HG02588 (cell line): Measurements from ENCODE around the gene KIF25.

Source experiments
- ATAC-seq: cut with Tn5 transposase; IDR thresholded peaks from one replicate; pipeline ENCODE4 v1.9.1; 2021; ENCODE audit warnings: mild to moderate bottlenecking, moderate library complexity; ENCODE audit not compliant: unreplicated experiment

Gene KIF25

DNA sequence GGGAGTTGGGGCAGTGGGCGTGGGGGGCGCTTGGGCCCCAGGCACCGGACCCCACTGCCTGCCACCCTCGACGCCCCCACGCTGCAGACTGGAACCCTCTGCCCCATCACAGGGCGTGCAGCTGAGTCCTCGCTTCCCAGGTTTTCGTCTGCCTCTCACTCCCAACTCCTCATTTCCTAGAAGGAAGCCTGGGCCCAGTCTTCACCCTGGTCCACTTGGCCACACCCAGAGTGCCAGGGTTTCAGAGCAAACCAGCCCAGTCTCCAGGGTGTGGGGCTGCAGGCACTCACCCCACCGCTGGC lies 51.2 kb downstream of the KIF25 start:
- no peak for ATAC-seq

DNA sequence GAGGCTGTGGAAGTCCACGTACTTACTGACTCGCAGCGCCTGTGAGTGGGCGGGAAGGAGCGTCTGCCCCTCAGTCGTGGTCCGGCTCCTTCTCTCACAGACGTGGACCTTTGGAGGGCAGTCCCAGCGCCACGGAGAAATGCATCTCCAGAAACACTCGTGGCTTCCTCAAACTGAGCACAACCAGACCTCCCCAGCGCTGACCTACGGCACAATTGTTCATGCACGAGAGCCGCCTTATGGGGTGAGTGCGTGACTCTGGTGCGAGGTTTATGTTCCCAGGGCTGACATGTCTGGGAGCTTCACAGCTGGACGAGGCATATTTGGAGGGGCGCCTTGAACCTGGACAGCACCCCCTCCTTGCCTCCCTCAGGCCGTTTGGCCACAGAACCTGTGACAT lies 51.8 kb downstream of the KIF25 start:
- ATAC-seq: no peak

DNA sequence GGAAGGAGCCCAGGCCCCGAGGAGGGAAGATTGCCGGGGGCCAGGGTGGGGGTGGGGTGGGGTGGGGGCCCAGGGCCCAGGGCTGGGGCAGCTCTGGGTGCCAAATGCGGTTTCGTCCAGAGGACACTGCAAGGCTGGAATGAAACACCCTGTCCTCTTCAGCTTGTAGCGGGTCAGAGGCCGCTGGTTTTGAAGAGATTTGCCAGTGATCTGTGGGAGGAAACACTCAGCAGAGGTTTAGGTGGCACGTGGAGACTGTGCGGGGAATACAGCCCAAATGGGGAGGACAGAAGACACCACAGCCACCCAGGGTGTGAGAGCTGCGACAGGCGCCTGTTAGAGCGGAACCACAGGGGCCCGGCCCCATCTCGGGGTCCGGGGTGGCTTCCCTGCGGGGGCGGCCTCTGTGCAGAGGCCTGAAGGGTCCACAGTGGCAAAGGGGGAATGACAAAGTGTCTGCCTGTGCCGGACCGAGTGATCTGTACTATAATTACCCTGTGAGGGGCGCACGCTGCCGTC lies 52.3 kb downstream of the KIF25 start:
- ATAC-seq: no peak

DNA sequence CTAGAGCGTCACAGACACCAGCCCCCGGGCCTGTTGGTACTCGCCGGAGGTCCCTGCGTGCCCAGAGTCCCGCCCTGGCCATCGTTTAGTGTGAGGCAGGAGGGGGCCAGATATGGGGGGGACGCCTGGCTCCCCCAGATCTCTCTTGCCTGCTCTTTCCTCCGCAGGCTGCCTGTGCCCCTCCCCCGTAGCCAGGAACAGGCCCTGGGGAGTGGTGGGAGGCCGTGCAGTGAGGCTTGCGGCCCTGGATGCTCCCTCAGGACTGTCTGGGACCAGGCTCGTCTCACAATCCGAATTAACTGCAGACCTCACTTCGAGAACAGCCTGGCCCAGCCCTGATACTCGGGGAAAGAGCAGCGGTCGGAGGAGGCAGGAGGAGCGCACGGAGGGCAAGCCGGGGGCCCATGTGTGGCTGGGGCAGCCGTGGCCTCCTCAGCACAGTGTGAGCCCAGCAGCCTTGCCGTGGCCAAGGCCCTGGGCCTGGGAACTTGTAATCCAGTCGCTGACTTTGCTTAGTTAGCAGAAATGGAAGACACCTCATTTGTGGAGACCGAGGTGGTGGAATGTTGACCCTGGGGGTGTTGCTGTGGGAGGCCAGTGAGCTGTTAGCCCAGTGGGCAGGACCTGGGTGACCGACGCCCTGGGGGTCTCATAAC lies 52.9 kb downstream of the KIF25 start:
- ATAC-seq: no peak

DNA sequence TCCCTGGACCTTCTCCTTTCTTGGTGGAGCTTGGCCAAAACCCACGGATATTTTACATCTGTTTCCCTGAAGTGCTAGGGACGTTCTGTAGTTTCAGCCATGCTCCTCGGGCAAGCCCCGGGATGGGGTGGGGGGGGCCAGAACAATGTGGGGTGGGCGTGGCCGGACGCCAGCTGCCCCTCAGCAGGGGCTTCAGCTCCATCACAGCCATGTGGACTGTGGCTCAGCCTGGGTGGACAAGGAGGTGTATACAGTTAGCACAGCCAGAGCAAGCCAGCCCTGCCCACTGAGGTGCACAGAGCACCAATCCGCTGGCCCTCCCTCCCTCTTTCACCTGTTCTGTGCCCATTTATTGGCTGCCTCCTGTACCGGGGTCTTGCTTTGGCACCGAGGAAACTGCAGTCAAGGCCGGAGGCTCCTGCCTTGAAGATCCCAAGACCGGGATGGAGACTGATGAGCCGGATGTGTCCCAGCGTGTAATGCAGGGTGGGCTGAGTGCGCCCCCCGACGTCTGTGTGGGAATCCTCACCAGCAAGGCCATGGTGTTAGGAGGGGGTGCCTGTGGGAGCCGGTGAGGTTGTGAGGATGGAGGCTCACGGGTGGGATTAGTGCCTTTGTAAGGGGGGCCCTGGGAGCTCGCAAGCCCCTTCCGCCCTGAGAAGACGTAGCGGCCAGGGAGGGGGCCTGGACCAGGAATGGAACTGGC lies 53.6 kb downstream of the KIF25 start:
- no peak for ATAC-seq

DNA sequence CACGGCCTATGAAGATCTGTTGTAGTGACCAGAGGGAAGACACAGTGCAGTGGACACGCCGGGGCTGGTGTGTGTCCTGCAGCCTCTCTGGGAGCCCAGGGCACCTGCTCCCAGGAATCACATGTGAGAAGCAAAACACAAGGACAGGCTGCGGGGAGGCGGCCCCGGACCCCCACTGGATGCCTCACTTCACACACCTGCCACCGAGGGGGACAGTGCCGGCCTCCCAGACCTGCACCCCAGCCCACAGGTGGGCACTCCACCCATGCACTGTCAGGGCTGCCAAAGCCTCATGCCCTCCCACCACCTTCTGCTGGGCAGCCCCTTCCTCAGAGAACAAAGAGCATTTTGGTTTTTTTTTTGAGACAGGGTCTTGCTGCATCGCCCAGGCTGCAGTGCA lies 54.2 kb downstream of the KIF25 start:
- no peak for ATAC-seq

DNA sequence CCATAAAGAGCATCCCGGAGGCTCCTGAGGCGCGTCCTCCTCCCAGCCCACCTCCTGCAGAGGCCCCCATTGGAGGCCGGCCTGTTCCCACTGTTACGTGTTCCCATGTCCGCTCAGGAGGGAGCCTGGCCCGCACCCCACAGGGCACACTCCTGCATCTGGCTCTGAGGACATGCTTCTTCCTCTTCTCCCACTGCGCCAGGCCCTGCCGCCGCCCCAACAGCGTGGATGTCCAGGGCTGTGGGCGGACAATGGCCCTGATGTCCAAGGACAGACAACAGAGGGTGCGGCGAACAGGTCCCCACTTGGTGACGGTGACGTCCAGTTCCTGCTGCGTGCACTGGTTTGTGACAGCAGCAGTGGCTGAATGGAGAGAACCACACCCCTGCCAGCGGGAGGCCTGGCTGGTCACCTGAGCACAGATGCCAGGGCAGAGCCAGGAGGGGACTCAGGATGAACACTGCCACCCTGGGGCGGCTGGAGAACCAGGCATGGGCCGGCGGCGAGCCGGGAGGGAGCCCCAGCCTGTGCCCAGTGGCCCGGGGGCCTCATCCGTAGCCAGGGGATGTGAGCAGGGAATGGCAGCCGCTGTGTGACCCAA lies 54.9 kb downstream of the KIF25 start:
- no peak for ATAC-seq

DNA sequence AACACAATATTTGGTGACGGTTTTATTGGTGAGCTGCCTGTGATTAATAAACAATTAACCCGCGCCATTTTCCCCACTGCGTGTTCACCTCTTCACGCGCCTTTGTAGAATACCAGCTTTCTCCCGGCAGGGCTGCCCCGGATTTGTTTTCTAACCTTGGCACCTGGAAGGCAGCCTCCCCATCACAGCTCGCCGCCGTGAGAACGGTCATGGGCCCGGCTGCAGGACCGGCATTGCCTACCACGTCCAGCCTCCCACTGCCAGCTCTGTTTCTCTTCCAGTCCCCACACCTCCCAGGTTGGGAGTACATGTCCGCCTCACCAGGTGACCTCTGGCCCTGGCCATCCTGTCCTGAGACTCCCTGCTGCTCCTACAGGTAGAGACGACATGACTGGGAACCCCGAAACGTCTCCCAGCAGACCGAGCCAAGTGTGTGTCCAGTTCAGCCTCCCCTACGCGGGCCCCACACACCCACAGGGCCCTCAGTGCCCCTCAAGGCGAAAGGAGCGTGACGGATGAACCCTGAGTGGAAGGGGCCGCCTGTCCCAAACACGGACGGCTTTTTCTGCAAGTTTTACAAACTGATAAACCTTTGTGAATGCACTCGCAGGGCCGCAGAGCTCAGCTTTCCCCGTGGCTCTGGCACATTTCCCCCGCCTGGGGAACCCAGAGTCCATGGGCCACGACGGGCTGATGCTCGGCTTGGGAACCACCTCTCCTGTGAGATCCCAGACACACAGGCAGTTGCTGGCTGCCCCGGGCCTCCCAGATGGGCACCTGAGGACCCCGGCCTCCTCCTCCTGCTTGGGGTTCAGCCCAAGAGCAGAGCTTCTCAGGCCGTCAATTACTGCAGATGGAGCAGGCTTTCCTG lies 55.9 kb downstream of the KIF25 start:
- no peak for ATAC-seq

DNA sequence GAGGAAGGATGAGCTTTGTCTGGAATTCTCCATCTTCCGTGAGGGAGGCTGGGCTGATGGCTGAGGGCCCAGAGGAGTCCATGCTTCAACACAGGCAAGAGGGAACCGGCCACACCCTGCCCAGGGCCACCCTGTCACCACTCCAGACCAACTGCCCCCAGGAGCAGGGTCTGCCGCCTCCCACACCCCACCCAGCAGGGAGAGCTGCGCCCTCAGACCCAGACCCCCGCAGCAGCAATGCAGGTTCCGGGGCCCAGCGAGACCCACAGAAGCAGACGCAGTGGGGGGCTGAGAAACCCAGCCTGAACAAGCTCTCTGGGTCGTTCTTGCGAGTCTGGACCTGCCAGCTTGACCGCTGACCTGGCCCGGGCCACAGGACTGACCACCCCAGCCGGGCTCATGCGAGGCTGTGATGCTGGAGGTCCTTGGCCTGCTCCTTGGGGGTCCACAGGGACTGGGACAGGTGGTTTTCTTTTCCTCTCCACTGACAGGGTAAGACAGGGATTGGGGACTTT lies 56.5 kb downstream of the KIF25 start:
- ATAC-seq: no peak

DNA sequence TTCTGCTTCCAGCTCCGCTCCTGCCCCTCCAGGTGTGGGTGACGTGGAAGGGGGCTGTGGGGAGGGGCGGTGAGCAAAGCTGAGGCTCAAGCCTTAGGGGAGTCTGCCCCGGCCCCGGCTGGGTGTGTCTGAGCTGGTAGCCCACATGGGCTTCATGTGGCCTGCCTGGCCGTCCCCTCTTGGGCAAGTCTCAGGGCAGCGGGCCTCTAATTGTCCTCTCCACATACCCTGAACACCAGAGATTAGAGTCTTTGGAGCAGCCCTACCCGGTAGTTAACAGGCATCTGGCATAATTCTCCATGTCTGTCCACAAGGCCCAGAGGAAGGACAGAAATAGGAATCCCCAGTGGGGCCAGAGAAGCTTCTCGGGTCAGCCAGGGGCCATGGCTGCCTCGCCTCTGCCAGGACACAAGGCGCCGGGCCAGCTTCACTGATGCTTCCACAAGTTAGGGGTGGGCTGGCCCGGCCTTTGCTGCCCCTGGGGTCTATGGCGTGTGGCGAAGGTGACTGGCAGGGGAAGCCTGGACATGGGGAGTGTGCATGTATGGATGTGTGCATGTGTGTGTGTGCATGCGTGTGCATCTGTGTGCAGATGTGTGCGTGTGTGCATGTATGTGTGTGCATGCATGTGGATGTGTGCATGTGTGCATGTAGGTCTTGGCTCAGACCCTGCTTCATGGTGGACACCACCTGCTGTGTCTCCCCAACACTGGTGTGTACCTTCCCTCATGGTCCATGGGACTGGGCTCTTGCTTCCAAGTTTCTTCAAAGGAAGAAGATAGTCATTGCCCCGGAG lies 57.5 kb downstream of the KIF25 start:
- no peak for ATAC-seq

DNA sequence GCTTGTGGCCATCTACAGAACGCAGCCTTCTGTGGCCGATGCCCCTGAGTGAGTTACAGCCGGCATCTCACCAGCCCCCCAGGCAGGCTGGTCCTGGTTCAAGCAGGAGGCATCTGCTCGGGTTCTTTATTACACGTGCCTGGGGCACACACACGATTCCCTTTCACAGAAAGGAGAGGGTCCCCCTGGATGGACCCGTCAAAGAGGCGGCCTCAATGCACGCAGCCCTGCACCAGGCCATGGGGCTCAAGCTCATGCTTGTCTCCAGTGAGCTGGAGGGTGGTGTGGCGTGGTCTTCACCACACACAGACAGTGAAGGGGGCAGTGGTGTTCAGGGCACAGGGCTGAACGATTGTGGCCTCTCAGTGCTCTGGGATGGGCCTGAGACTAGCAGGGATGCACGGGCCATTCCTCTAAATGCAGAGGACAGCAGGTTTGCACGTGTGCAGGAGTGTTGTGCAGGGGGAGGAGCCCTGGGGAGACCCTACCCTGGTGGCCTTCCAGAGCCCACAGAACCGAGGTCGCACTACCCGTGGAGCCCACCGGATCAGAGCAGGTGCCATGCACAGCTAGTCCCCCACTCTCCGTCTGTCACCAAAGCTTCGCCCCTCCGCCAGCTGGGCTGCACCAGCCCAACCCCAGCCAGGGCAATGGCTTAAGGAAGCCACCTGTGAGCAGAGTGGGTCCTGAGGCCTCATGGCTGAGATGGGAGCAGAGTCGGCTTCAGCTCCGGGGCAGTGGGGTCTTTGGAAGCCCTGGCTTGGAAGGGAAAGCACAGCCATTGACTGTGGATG lies 58.4 kb downstream of the KIF25 start:
- ATAC-seq: no peak

DNA sequence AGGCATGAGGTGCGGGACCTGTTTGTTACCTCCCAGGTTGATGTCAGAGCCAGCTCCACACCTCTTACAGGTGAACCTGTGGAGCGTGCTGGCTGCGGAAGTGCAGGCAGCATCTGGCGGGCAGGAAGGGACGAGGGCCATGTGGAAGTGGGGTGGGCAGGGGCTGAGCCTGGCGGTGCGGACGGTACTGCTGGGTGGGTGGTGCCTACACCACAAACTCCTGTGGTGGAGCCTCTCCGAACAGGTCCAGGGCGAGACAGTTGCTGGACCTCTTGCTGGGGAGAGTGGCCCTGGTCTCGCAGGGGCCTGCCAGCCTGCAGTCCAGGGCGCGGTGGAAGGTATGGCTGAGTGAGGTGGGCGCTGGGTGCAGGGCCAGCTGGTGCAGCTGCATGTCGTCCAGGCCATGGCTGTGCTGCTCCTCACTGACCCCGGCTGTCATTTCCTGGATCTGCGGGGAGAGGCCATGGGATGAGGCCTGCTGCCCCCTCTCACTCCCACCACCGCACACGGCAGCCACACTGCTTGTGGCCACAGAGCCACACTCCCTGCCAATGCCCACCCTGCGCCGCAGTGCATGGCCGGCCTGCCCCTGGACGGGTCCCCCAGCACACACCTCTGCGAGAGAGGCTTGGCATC lies 59.5 kb downstream of the KIF25 start:
- ATAC-seq: no peak

DNA sequence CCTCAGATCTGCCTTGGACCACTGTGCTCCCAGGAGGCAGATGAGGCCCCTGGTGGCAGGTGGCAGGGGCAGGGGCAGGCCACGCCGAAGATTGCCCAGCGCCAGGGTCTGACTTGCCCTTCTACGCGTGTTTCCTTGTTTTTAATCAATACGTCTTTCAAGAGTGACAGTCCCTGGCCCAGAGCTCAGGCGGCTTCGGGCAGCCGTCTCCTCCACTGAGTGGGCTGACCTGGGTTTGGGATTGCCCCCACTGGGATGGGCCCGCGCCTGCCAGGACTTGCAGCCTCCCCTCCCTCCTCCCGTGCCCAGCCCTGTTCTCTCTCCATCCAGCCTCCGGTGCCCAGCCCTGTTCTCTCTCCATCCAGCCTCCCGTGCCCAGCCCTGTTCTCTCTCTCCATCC lies 60.4 kb downstream of the KIF25 start:
- no peak for ATAC-seq

DNA sequence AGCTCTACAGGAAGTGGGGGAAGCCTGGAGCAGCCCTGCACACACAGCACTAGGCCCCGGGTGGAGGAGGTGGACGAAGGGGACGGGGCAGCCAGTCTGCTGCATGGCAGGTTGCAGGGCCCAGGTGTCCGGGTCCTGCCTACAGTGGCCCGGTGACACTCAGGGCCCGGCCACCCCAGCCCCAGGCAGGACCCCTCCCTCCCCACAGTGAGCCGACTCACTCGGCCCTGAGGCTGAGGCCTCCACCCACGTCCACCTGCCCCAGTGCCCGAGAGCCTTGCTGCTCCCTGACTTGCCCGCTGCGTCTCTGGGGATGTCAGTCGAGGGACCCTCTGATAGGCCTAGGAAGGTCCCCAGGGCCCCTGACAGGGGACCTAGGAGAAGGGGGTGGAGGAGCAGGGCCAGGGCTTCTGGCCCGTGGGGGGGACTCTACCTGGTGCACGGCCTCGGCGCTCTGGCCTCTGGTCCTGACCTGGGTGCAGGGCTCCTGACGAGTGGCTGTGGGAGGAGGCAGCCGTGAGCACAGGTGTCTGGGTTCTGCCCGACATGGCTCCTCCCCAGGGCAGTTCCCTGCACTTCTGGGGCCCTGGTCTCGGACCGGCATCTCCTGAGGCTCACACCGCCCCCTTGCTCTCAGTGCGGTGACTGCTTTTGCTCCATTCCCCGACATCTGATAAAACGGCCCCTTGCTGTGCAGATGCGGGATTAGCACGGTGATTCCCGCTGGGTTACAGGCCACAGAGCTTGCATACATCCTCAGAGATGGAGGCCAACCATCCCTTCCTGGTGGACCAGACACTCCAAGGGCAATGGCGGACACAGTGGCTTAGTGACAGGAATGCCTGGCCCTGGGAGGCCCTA lies 61.5 kb downstream of the KIF25 start:
- ATAC-seq: no peak

DNA sequence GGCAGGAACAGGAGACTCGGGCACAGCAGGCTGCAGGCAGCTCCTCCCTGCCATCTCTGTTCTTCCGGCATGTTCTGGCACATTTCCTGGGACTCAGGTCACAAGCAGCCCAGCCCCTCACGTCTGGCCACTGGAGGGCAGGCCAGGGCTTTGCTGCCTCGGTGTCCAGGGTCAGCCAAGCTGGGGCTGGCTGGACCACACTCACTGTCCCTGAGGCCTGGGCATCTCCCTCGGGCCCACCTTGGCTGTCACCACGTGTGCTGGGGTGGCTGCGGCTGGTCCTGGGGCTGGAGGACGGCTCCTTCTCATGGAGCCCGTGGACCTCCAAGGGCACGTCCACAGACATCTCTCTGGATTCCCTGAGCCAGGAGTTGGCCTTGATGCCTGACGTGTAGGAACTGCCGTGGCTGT lies 63.1 kb downstream of the KIF25 start:
- ATAC-seq: no peak

DNA sequence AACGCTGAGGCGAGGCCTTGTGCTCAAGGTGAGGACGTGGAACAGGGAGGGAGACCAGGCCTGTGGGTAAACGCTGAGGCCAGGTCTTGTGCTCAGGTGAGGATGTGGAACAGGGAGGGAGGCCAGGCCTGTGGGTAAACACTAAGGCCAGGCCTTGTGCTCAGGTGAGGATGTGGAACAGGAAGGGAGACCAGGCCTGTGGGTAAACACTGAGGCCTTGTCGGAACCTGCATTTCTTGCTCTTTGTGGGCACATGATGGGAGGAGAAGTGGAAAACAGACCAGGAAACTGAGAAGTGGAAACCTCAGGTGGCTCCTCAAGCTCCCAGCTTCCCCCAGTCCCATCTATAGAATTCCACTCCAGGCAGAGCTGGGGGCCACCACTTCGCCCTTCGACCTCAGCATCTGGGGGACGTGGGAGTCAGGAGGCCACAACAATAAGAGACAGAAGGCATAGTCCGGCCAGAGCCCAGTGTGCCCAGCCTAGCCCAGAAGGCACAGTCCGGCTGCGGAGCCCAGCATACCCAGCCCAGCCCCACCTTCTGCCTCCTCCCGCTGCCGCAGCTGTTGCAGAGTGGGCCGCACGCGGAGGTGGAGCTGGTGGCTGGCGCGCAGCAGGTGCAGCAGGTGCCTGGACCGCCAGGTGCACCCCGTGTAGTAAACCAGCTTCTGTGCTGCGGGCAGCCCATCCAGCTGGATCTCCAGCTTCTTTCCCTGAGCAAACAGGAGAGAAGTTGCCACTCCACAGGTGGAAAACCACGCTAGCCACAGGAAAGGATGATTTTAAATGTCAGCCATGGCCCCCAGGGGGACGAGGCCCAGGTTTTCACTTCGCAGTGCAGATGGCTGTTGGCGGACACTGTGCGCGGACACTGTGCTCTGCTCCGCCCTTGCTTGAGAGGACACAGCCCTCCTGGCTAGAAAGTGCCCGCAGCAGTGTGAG lies 64.1 kb downstream of the KIF25 start:
- ATAC-seq: no peak
